Measurements from ENCODE around the gene PIK3C3. TPM values are rescaled to one million over a fixed set of nuclear protein-coding genes. Genes with fewer than 3 reads are reported as not detected.

PIK3C3 gene
- total and polyA plus RNA-seq, 9 of the 15 experiments (the other 6 are each of a cell fraction or from before 2014, with no cell fraction given) = 27.0 to 101 (median 42.9) TPM

GRCh38 chr18:41973983-41974382 is 18.9 kb downstream of the PIK3C3 start:
- no TSS peak for BruUV-seq (replicated peaks)
- no peak overlapping the region for H3K4me2 ChIP-seq (ENCODE audit: insufficient read depth, low read length)
- intact Hi-C loops (cut with micrococcal nuclease) = no loop called here
- H3K4me1 ChIP-seq (replicated peaks in 1 of 2; ENCODE audit: control insufficient read depth in 2 of 2, insufficient read depth in 2 of 2, low read length in 2 of 2) = no peaks in the 10 kb centered on the region
- CTCF ChIA-PET (ENCODE audit: low intra/inter-chr PET ratio) = no interaction called here
- H3K9me3 ChIP-seq (replicated peaks; ENCODE audit: control insufficient read depth, insufficient read depth, low read depth, low read length) = no peaks in the 10 kb centered on the region
- H3K9me1 ChIP-seq (ENCODE audit: control insufficient read depth, insufficient read depth, low read length) = no peaks in the 10 kb centered on the region
- TF ChIP-seq ESRRB (CRISPR knock-in tag; IDR thresholded peaks at IDR 0.05; ENCODE audit: borderline replicate concordance) (no peak), CHCHD3 (CRISPR knock-in tag; IDR thresholded peaks at IDR 0.05) (no peak), CBX1 (IDR thresholded peaks at IDR 0.05; ENCODE audit: low read depth) (no peak), POLR3G (IDR thresholded peaks at IDR 0.05; ENCODE audit: extremely low read depth, insufficient read length, insufficient replicate concordance) (no peak), DPF2 (IDR thresholded peaks at IDR 0.05) (no peak), WHSC1 (IDR thresholded peaks at IDR 0.05; ENCODE audit: low read length) (no peak), ZNF140 (CRISPR knock-in tag; IDR thresholded peaks at IDR 0.05) (no peak), ZC3H8 (IDR thresholded peaks at IDR 0.05) (no peak), ZNF830 (CRISPR knock-in tag; IDR thresholded peaks at IDR 0.05) (no peak), SETDB1 (IDR thresholded peaks at IDR 0.05; ENCODE audit: low read length) (no peak), GABPB1 (CRISPR knock-in tag; IDR thresholded peaks at IDR 0.05) (no peak), GATAD2B (IDR thresholded peaks at IDR 0.05; ENCODE audit: borderline replicate concordance) (no peak), TCF15 (CRISPR knock-in tag; IDR thresholded peaks at IDR 0.05) (no peak), FUS (optimal IDR thresholded peaks at IDR 0.05; ENCODE audit: low read depth, low read length) (no peak), ZNF41 (CRISPR knock-in tag; conservative IDR thresholded peaks at IDR 0.05) (no peak), POU5F1 (IDR thresholded peaks at IDR 0.05; ENCODE audit: borderline replicate concordance, low read depth, low read length, partially characterized antibody) (no peak), PHF8 (IDR thresholded peaks at IDR 0.05; ENCODE audit: borderline replicate concordance, low read length) (no peak), SNRNP70 (optimal IDR thresholded peaks at IDR 0.05; ENCODE audit: low read depth, low read length) (no peak), SMARCE1 (IDR thresholded peaks at IDR 0.05) (no peak), EWSR1 (IDR thresholded peaks at IDR 0.05; ENCODE audit: borderline replicate concordance, low read depth, partially characterized antibody) (no peak)
- H3K27me3 ChIP-seq (ENCODE audit: control insufficient read depth in 2 of 2, insufficient read depth in 2 of 2, low read length in 2 of 2) = no peaks in the 10 kb centered on the region
- POLR2A ChIA-PET = no interaction called here
- H2AFZ ChIP-seq (ENCODE audit: low read depth, low read length) = no peak overlapping the region
- H3K4me3 ChIP-seq = no peak overlapping the region
- H3K27ac ChIP-seq (ENCODE audit: extremely low read depth, low read depth, low read length) = no peak overlapping the region
- peaks cover 69% of the 10 kb centered on the region for H3K36me3 ChIP-seq (ENCODE audit: control insufficient read depth, insufficient read depth, low read length)
- no peak for DNase-seq (ENCODE audit: extremely low read depth in 1 of 4, low spot score in 3 of 4)
- in situ Hi-C loops (cut with MboI) = no loop called here
- no peaks in the 10 kb centered on the region for H4K20me1 ChIP-seq (replicated peaks; ENCODE audit: control insufficient read depth, insufficient read depth, low read length)
- no peak overlapping the region for H3K9ac ChIP-seq (ENCODE audit: insufficient read depth in 1 of 2, low read depth in 2 of 2, low read length in 2 of 2)
- peaks cover 6% of the 10 kb centered on the region; the same call in 1 of the 3 replicates for H3K79me2 ChIP-seq (ENCODE audit: control insufficient read depth, insufficient read depth, low read length)
- no peak for ATAC-seq
- 89% methylated on average over 2 of the region's 2 CpGs for WGBS (ENCODE audit: insufficient coverage, low coverage, missing lambda C conversion rate)
- FAIRE-seq = no peak
